ENCODE data around the gene HSD17B7. TPM values are rescaled to one million over a fixed set of nuclear protein-coding genes. Genes with fewer than 3 reads are reported as not detected.

Gene HSD17B7
- total RNA-seq, 1 donor from 2014 or later: 10.9 TPM

GRCh38 chr1:162854245-162854882, 63.9 kb downstream of the HSD17B7 start:
- H3K4me1 ChIP-seq (ENCODE audit: insufficient read depth, low read length): peaks cover 39% of the 10 kb centered on the region
- H3K27ac ChIP-seq (ENCODE audit: low read depth, low read length): peak overlapping the region; percentile 92
- H3K9me3 ChIP-seq (ENCODE audit: insufficient read depth, low read depth, low read length): no peaks in the 10 kb centered on the region
- no peaks in the 10 kb centered on the region for H3K79me2 ChIP-seq (ENCODE audit: insufficient read depth, low read length)
- Mint-ChIP-seq H3K4me3 (ENCODE audit: unreplicated experiment) (no peak overlapping the region), H3K27me3 (ENCODE audit: low read depth, unreplicated experiment) (no peaks in the 10 kb centered on the region), H3K4me1 (ENCODE audit: low read depth, unreplicated experiment) (peaks cover 20% of the 10 kb centered on the region), H3K9me3 (ENCODE audit: unreplicated experiment) (no peaks in the 10 kb centered on the region), H3K27ac (ENCODE audit: unreplicated experiment) (no peak overlapping the region), H3K36me3 (ENCODE audit: low read depth, unreplicated experiment) (no peaks in the 10 kb centered on the region)
- no peaks in the 10 kb centered on the region for H3K27me3 ChIP-seq (ENCODE audit: insufficient read depth, low read length)
- H2AFZ ChIP-seq (ENCODE audit: low read depth, low read length): no peak overlapping the region
- DNase-seq (ENCODE audit: low read depth): peak; percentile 73
- no peaks in the 10 kb centered on the region for H4K20me1 ChIP-seq (ENCODE audit: insufficient read depth, low read length)
- peak overlapping the region; percentile 75 for H3K9ac ChIP-seq (ENCODE audit: low read length)
- no peak for TF ChIP-seq EZH2 (IDR thresholded peaks at IDR 0.05; ENCODE audit: insufficient read depth, low read length)
- TF ChIP-seq CTCF (IDR thresholded peaks at IDR 0.05; ENCODE audit: insufficient read depth, low read depth, low read length): peak; percentile 91
- H3K4me3 ChIP-seq (ENCODE audit: insufficient read depth, low read depth, low read length): no peak overlapping the region
- no peaks in the 10 kb centered on the region for H3K36me3 ChIP-seq (ENCODE audit: insufficient read depth, low read length)
- FAIRE-seq: no peak
- H3K4me2 ChIP-seq (ENCODE audit: low read length): peak overlapping the region; percentile 64

GRCh38 chr1:162855461-162856150, 65.1 kb downstream of the HSD17B7 start:
- H3K36me3 Mint-ChIP-seq (ENCODE audit: low read depth, unreplicated experiment): no peaks in the 10 kb centered on the region
- H3K27ac Mint-ChIP-seq (ENCODE audit: unreplicated experiment): peak overlapping the region; percentile 93
- Histone ChIP-seq H3K4me3 (ENCODE audit: insufficient read depth, low read depth, low read length) (peak overlapping the region; percentile 3), H2AFZ (ENCODE audit: low read depth, low read length) (no peak overlapping the region), H3K27ac (ENCODE audit: low read depth, low read length) (peak overlapping the region; percentile 92), H3K9ac (ENCODE audit: low read length) (peak overlapping the region; percentile 75), H3K36me3 (ENCODE audit: insufficient read depth, low read length) (no peaks in the 10 kb centered on the region), H3K4me1 (ENCODE audit: insufficient read depth, low read length) (peaks cover 39% of the 10 kb centered on the region), H4K20me1 (ENCODE audit: insufficient read depth, low read length) (no peaks in the 10 kb centered on the region), H3K27me3 (ENCODE audit: insufficient read depth, low read length) (no peaks in the 10 kb centered on the region), H3K4me2 (ENCODE audit: low read length) (peak overlapping the region; percentile 64), H3K79me2 (ENCODE audit: insufficient read depth, low read length) (no peaks in the 10 kb centered on the region), H3K9me3 (ENCODE audit: insufficient read depth, low read depth, low read length) (no peaks in the 10 kb centered on the region)
- DNase-seq (ENCODE audit: low read depth) (peak; percentile 76), FAIRE-seq (peak; percentile 41)
- no peaks in the 10 kb centered on the region for H3K9me3 Mint-ChIP-seq (ENCODE audit: unreplicated experiment)
- no peak overlapping the region for H3K4me3 Mint-ChIP-seq (ENCODE audit: unreplicated experiment)
- no peaks in the 10 kb centered on the region for H3K27me3 Mint-ChIP-seq (ENCODE audit: low read depth, unreplicated experiment)
- H3K4me1 Mint-ChIP-seq (ENCODE audit: low read depth, unreplicated experiment): peaks cover 20% of the 10 kb centered on the region
- no peak for TF ChIP-seq CTCF (IDR thresholded peaks at IDR 0.05; ENCODE audit: insufficient read depth, low read depth, low read length)
- no peak for TF ChIP-seq EZH2 (IDR thresholded peaks at IDR 0.05; ENCODE audit: insufficient read depth, low read length)

- no peaks in the 10 kb centered on the region for H3K9me3 Mint-ChIP-seq (ENCODE audit: unreplicated experiment)
- H4K20me1 ChIP-seq (ENCODE audit: insufficient read depth, low read length): no peaks in the 10 kb centered on the region
- H3K4me1 Mint-ChIP-seq (ENCODE audit: low read depth, unreplicated experiment): peaks cover 20% of the 10 kb centered on the region
- H3K27ac ChIP-seq (ENCODE audit: low read depth, low read length): peak overlapping the region; percentile 92
- no peaks in the 10 kb centered on the region for H3K36me3 Mint-ChIP-seq (ENCODE audit: low read depth, unreplicated experiment)
- peak; percentile 99 for DNase-seq (ENCODE audit: low read depth)
- peak overlapping the region; percentile 3 for H3K4me3 ChIP-seq (ENCODE audit: insufficient read depth, low read depth, low read length)
- H3K79me2 ChIP-seq (ENCODE audit: insufficient read depth, low read length): no peaks in the 10 kb centered on the region
- peak overlapping the region; percentile 64 for H3K4me2 ChIP-seq (ENCODE audit: low read length)
- no peaks in the 10 kb centered on the region for H3K36me3 ChIP-seq (ENCODE audit: insufficient read depth, low read length)
- H2AFZ ChIP-seq (ENCODE audit: low read depth, low read length): no peak overlapping the region
- no peaks in the 10 kb centered on the region for H3K9me3 ChIP-seq (ENCODE audit: insufficient read depth, low read depth, low read length)
- H3K9ac ChIP-seq (ENCODE audit: low read length): peak overlapping the region; percentile 75
- H3K4me1 ChIP-seq (ENCODE audit: insufficient read depth, low read length): peaks cover 43% of the 10 kb centered on the region
- no peaks in the 10 kb centered on the region for H3K27me3 Mint-ChIP-seq (ENCODE audit: low read depth, unreplicated experiment)
- no peak overlapping the region for H3K4me3 Mint-ChIP-seq (ENCODE audit: unreplicated experiment)
- no peaks in the 10 kb centered on the region for H3K27me3 ChIP-seq (ENCODE audit: insufficient read depth, low read length)
- TF ChIP-seq CTCF (IDR thresholded peaks at IDR 0.05; ENCODE audit: insufficient read depth, low read depth, low read length) (no peak), EZH2 (IDR thresholded peaks at IDR 0.05; ENCODE audit: insufficient read depth, low read length) (no peak)
- peak overlapping the region; percentile 93 for H3K27ac Mint-ChIP-seq (ENCODE audit: unreplicated experiment)
- peak; percentile 86 for FAIRE-seq
These were observed 65.8 kb downstream of the HSD17B7 start for GRCh38 chr1:162856260-162856659.

All from astrocyte (in vitro differentiated cells and primary cell).